Measurements from ENCODE around the gene WDR1. TPM values are rescaled to one million over a fixed set of nuclear protein-coding genes. Genes with fewer than 3 reads are reported as not detected.

The WDR1 gene
- total RNA-seq, 4 donors from 2014 or later, result 196 to 268 (median 246) TPM

DNA sequence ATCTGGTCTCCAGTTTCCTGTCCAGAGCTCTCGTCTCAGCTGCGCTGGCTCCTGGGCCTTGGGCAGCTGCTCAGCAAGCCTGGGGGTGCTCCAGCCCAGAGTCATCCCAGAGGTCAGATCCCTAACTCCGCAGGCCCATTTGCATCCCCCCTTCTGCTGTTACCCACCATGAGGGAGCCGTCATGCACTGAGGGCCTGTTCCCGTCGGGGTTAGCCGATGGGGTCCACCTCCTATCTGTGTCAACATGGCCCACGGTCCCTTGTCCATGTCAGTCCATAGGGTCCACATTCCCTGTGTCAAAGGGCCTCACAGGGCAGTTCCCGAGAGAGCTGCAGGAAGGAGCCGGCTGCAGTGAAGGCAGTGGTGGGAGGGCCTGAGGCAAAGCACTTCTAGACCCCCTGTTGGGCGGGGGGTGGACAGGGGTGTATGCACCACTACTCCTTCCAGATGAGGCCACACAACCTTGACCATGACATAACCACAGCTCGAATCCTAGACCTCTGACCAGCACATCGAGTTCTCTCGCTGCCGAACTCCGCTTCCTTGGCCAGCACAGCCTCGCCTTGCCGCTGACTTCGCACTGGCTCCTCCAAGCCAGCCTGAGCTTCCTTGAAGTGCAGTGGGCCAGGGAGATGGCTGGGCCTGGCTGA lies 24.9 kb downstream of the WDR1 start:
- Histone ChIP-seq H3K27me3 (no peaks in the 10 kb centered on the region), H3K27ac (peak overlapping the region; percentile 72 to 79 (median 75)), H3K4me3 (no peak overlapping the region), H3K4me1 (peaks cover 43 to 75% (median 63%) of the 10 kb centered on the region in 4 donors), H3K36me3 (peaks cover 0 to 48% (median 18%) of the 10 kb centered on the region in 4 donors), H3K9me3 (no peaks in the 10 kb centered on the region)
- in situ Hi-C loops (cut with MboI; ENCODE audit: low pct_ligation_motif_present in 1 of 4, low pct_unique_long_range_greater_than_20kb in 1 of 4, low sequenced_read_pairs in 3 of 4), result no loop called here
- intact Hi-C loops (cut with DNase I; ENCODE audit: low total_unique reads), result loop anchor here (5.0 kb wide), 1 partner anchor 194 kb away; no protein-coding TSS in a partner anchor
- 97% methylated on average over 19 of the region's 19 CpGs; no CpG with 5 or more reads in 1 of the 2 donors for WGBS, 2 donors (ENCODE audit: low coverage in 1 of 2)
- no peak for TF ChIP-seq POLR2AphosphoS5 (IDR thresholded peaks at IDR 0.05)
- no peak for TF ChIP-seq POLR2A (IDR thresholded peaks at IDR 0.05)
- TF ChIP-seq EP300 (IDR thresholded peaks at IDR 0.05; ENCODE audit: low read depth), result no peak
- no peak for DNase-seq

DNA sequence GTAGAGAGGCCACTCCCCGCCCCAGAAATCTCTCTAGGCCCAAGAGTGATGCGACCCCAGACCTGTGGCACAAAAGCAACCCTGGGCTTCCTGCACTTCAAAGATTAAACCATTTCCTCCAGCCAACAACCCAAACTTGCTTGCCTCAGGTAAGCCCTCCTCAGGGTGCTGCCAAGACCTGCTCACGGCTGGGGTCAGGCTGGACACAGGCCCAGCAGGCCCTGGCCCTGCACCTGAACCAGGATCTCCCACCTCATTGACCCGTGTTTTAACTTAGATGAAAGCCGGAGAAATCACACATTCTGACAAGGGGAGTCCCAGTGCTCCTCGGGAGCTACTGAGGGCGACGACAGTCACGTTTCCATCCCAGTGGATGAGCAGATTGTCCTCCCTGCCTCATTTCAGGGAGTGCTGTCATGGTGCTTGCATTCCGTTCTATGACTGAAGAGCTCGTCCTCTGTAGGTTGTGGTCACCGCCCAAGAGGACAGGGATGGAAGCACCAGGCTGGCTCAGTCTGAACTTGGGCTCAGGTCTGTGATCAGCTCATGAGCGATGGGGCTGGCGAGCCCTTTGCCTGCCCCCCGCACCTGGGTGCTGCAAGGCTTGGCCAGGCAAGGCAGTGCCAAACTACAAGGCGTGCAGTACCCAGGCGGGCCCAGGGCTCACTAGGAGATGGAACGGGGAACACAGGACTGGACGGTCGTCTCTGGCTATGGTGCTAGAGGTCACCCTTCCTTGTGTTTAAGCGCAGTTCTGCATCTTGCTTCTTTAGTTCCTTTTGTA lies 25.9 kb downstream of the WDR1 start:
- Histone ChIP-seq H3K36me3 (peaks cover 0 to 58% (median 21%) of the 10 kb centered on the region in 4 donors), H3K4me1 (peaks cover 33 to 65% (median 53%) of the 10 kb centered on the region in 4 donors), H3K27ac (peak overlapping the region in 3 of 4 donors; percentile 64 to 78 (median 75)), H3K9me3 (no peaks in the 10 kb centered on the region), H3K4me3 (no peak overlapping the region), H3K27me3 (no peaks in the 10 kb centered on the region)
- in situ Hi-C loops (cut with MboI; ENCODE audit: low pct_ligation_motif_present in 1 of 4, low pct_unique_long_range_greater_than_20kb in 1 of 4, low sequenced_read_pairs in 3 of 4) (no loop called here), intact Hi-C loops (cut with DNase I; ENCODE audit: low total_unique reads) (loop anchor here (5.0 kb wide), 1 partner anchor 193 kb away; no protein-coding TSS in a partner anchor)
- DNase-seq, result no peak
- TF ChIP-seq POLR2A (IDR thresholded peaks at IDR 0.05) (no peak), POLR2AphosphoS5 (IDR thresholded peaks at IDR 0.05) (no peak), EP300 (IDR thresholded peaks at IDR 0.05; ENCODE audit: low read depth) (no peak)
- TF ChIP-seq, protein P1, sequence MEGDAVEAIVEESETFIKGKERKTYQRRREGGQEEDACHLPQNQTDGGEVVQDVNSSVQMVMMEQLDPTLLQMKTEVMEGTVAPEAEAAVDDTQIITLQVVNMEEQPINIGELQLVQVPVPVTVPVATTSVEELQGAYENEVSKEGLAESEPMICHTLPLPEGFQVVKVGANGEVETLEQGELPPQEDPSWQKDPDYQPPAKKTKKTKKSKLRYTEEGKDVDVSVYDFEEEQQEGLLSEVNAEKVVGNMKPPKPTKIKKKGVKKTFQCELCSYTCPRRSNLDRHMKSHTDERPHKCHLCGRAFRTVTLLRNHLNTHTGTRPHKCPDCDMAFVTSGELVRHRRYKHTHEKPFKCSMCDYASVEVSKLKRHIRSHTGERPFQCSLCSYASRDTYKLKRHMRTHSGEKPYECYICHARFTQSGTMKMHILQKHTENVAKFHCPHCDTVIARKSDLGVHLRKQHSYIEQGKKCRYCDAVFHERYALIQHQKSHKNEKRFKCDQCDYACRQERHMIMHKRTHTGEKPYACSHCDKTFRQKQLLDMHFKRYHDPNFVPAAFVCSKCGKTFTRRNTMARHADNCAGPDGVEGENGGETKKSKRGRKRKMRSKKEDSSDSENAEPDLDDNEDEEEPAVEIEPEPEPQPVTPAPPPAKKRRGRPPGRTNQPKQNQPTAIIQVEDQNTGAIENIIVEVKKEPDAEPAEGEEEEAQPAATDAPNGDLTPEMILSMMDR (IDR thresholded peaks at IDR 0.05), result no peak
- WGBS, 2 donors (ENCODE audit: low coverage in 1 of 2), result 97% methylated on average over 16 of the region's 21 CpGs; no CpG with 5 or more reads in 1 of the 2 donors

- Histone ChIP-seq H3K27ac (peak overlapping the region; percentile 50 to 78 (median 74)), H3K27me3 (no peaks in the 10 kb centered on the region), H3K36me3 (peaks cover 0 to 58% (median 29%) of the 10 kb centered on the region in 4 donors), H3K9me3 (no peaks in the 10 kb centered on the region), H3K4me3 (no peak overlapping the region), H3K4me1 (peaks cover 30 to 54% (median 42%) of the 10 kb centered on the region in 4 donors)
- intact Hi-C loops (cut with DNase I; ENCODE audit: low total_unique reads) (no loop called here), in situ Hi-C loops (cut with MboI; ENCODE audit: low pct_ligation_motif_present in 1 of 4, low pct_unique_long_range_greater_than_20kb in 1 of 4, low sequenced_read_pairs in 3 of 4) (no loop called here)
- TF ChIP-seq EP300 (IDR thresholded peaks at IDR 0.05; ENCODE audit: low read depth) (no peak), POLR2AphosphoS5 (IDR thresholded peaks at IDR 0.05) (peak in 1 of 3 donors; percentile 52)
- TF ChIP-seq, protein P1 (IDR thresholded peaks at IDR 0.05), result peak; percentile 49 to 93 (median 79)
- 62% methylated on average over 11 of the region's 11 CpGs; no CpG with 5 or more reads in 1 of the 2 donors for WGBS, 2 donors (ENCODE audit: low coverage in 1 of 2)
- peak; percentile 88 for DNase-seq
Observed at GRCh38 chr4:10089346-10089745, 27.3 kb downstream of the WDR1 start.

DNA sequence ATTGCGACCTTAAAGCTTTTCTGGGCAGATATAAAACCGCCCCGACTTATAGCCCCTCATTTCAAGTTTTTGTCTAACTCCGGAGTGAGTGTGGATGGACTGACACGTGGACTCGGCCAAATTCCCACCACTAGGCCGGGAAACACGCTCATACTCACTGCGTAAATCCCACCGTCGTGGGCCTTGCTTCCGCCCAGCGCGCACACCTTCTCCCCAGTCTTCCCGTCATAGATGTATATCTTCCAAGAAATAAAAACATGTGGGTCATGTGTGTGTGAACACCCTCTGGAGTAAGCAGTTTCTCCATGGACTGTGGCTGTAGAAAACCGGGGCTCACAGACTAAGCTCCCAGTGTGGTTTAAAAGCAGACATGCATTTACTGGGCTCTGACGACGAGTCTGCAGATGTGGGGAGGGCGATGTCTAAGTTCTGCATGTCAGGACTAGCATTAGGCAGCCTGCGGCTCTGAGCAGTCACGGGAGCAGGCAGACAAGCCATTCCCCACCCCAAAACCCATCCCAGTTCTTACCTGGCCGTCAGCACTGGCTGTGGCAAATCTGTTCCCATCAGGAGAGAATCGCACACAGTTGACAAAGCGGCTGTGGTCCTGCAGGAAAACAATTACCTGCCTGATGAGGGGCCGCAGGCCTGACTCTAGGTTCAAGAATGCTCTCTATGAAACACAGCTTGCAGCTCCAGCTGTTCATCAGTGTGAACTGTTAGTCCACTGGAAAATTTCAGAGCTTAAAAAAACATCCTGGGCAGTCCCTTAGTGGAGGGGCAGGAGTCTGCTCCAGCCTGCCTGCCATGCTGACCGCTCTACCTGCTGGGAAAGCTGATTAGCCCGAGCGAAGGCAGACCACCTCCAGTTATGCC lies 28.2 kb downstream of the WDR1 start:
- Histone ChIP-seq H3K4me1 (peaks cover 21 to 45% (median 32%) of the 10 kb centered on the region in 4 donors), H3K27ac (peak overlapping the region; percentile 50 to 78 (median 74)), H3K9me3 (no peaks in the 10 kb centered on the region), H3K36me3 (peaks cover 0 to 65% (median 33%) of the 10 kb centered on the region in 4 donors), H3K4me3 (no peak overlapping the region), H3K27me3 (no peaks in the 10 kb centered on the region)
- intact Hi-C loops (cut with DNase I; ENCODE audit: low total_unique reads), result no loop called here
- no peak for TF ChIP-seq POLR2AphosphoS5 (IDR thresholded peaks at IDR 0.05)
- TF ChIP-seq, protein P1 (IDR thresholded peaks at IDR 0.05), result no peak
- TF ChIP-seq EP300 (IDR thresholded peaks at IDR 0.05; ENCODE audit: low read depth), result no peak
- TF ChIP-seq POLR2A (IDR thresholded peaks at IDR 0.05), result no peak
- DNase-seq, result no peak
- in situ Hi-C loops (cut with MboI; ENCODE audit: low pct_ligation_motif_present in 1 of 4, low pct_unique_long_range_greater_than_20kb in 1 of 4, low sequenced_read_pairs in 3 of 4), result no loop called here
- WGBS, 2 donors (ENCODE audit: low coverage in 1 of 2), result 40 to 92% methylated on average over 2 to 28 of the region's 28 CpGs

Data from transverse colon (tissue), 4 donors.